ENCODE results near the gene PCSK5. TPM values are rescaled to one million over a fixed set of nuclear protein-coding genes. Genes with fewer than 3 reads are reported as not detected.

The PCSK5 gene
- total and polyA plus RNA-seq, 4 donors, result 0.58 to 3.6 (median 0.82) TPM

DNA sequence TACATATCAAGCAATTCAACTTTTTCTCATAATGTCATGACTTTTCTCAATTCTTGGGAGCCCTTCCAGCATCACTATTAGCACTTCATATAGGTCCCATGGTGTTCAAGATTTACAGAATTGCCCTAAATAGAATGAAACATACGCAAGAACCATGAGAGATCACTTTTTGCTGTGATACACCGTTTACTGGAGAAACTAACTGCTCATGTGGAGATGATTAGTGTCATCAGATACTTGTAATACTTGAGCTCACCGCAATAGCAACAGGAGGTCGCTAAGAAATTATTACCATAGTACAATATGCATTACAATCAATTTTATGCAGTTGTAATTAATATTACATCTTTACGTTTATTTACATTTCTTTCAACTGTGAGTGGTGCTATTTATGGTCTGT is 4.8 kb upstream of the PCSK5 start (continued):
- TF ChIP-seq ZBTB33 (IDR thresholded peaks at IDR 0.05), result no peak

- no peaks in the 10 kb centered on the region for H3K27me3 ChIP-seq (ENCODE audit: control insufficient read depth in 4 of 4, insufficient read depth in 4 of 4, low read length in 3 of 4)
- no peaks in the 10 kb centered on the region for H3K36me3 ChIP-seq (ENCODE audit: control insufficient read depth in 4 of 4, insufficient read depth in 3 of 4, low read depth in 1 of 4, low read length in 3 of 4)
- TF ChIP-seq HNF4G (IDR thresholded peaks at IDR 0.05) (no peak), SP1 (IDR thresholded peaks at IDR 0.05) (no peak), EGR1 (IDR thresholded peaks at IDR 0.05; ENCODE audit: low read depth in 2 of 2) (no peak), FOXA1 (IDR thresholded peaks at IDR 0.05) (no peak), JUND (IDR thresholded peaks at IDR 0.05) (no peak), ZBTB33 (IDR thresholded peaks at IDR 0.05) (no peak), HNF4A (conservative IDR thresholded peaks at IDR 0.05) (no peak), YY1 (IDR thresholded peaks at IDR 0.05) (no peak), CTCF (IDR thresholded peaks at IDR 0.05; ENCODE audit: low read depth, low read length, missing input control) (no peak), GABPA (IDR thresholded peaks at IDR 0.05 in 1 of 2, conservative IDR thresholded peaks at IDR 0.05 in 1 of 2) (no peak), NR2F2 (IDR thresholded peaks at IDR 0.05) (no peak), FOXA2 (IDR thresholded peaks at IDR 0.05) (no peak), TAF1 (conservative IDR thresholded peaks at IDR 0.05) (no peak), REST (IDR thresholded peaks at IDR 0.05) (no peak)
- TF ChIP-seq, protein P1, sequence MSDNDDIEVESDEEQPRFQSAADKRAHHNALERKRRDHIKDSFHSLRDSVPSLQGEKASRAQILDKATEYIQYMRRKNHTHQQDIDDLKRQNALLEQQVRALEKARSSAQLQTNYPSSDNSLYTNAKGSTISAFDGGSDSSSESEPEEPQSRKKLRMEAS (IDR thresholded peaks at IDR 0.05), result no peak
- TF ChIP-seq, protein P2, sequence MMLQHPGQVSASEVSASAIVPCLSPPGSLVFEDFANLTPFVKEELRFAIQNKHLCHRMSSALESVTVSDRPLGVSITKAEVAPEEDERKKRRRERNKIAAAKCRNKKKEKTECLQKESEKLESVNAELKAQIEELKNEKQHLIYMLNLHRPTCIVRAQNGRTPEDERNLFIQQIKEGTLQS (IDR thresholded peaks at IDR 0.05), result no peak
- 8% methylated on average over 7 of the region's 7 CpGs for WGBS
- H3K9me3 ChIP-seq (ENCODE audit: control insufficient read depth in 4 of 4, low read length in 3 of 4), result no peaks in the 10 kb centered on the region
- no peak for DNase-seq (ENCODE audit: low spot score)
- peak overlapping the region; percentile 61 to 63 for H3K9ac ChIP-seq (ENCODE audit: low read depth in 1 of 2, low read length in 2 of 2)
- H3K4me3 ChIP-seq (ENCODE audit: low read depth in 1 of 3, low read length in 3 of 3), result peak overlapping the region; percentile 67 to 87 (median 72)
- H3K27ac ChIP-seq (ENCODE audit: low read depth in 1 of 2, low read length in 2 of 2), result peak overlapping the region; percentile 61 to 75
- H3K4me1 ChIP-seq (ENCODE audit: control insufficient read depth in 4 of 4, insufficient read depth in 4 of 4, low read length in 3 of 4), result peaks cover 5 to 33% (median 18%) of the 10 kb centered on the region in 4 donors
Measured at GRCh38 chr9:75889577-75889976, 896 bp upstream of the PCSK5 start.
